Gastrocnemius medialis (tissue), 4 donors: ENCODE results near the gene CALM1. TPM values are rescaled to one million over a fixed set of nuclear protein-coding genes. Genes with fewer than 3 reads are reported as not detected.

Experiments
- ATAC-seq, 2 donors: fragments of 150-250 bp; one replicate each; pipeline ENCODE4 v1.9.1; 2016
- DNase-seq, 2 donors: peaks; one replicate each; pipeline ENCODE4 v3.0.0-alpha.2; 2019
- H3K27ac ChIP-seq, 4 donors: fragments of 200-600 bp; sonication (generic); 1 replicate in 1 of 4; 2 replicates in 3 of 4; pipeline ENCODE4 v1.5.1; 2016 to 2018; ENCODE audit warnings: mild to moderate bottlenecking in 2 of 4, moderate library complexity in 1 of 4
- H3K27me3 ChIP-seq, 3 donors: fragments of 200-600 bp; sonication (generic) in 2 of 3; 1 replicate in 1 of 3; 2 replicates in 2 of 3; pipeline versions ENCODE4 v1.5.1 to v1.6.0; 2016 to 2019; ENCODE audit warnings: mild to moderate bottlenecking in 1 of 3, moderate library complexity in 1 of 3
- H3K36me3 ChIP-seq, 2 donors: fragments of 200-600 bp; sonication (generic) in 1 of 2; one replicate each; pipeline ENCODE4 v1.5.1; 2017 to 2018
- H3K4me1 ChIP-seq, 2 donors: fragments of 200-600 bp; sonication (generic) in 1 of 2; one replicate each; pipeline ENCODE4 v1.5.1; 2016 to 2017; ENCODE audit warnings: mild to moderate bottlenecking in 2 of 2
- H3K4me3 ChIP-seq, 4 donors: fragments of 200-600 bp; sonication (generic) in 3 of 4; 1 replicate in 1 of 4; 2 replicates in 3 of 4; pipeline ENCODE4 v1.5.1; 2016 to 2019; ENCODE audit warnings: mild to moderate bottlenecking in 2 of 4
- H3K9me3 ChIP-seq, 3 donors: fragments of 200-600 bp; sonication (generic) in 2 of 3; 1 replicate in 1 of 3; 2 replicates in 2 of 3; pipeline ENCODE4 v1.5.1; 2016 to 2019
- POLR2A ChIP-seq, 2 donors: fragments of 450-650 bp; IDR thresholded peaks; one replicate each; pipeline ENCODE4 v1.6.1; 2017; ENCODE audit warnings: antibody characterized with exemption in 2 of 2, mild to moderate bottlenecking in 2 of 2, moderate library complexity in 2 of 2
- in situ Hi-C, 4 donors: fragments of 200-750 bp; cut with MboI; loops; one replicate each; pipeline versions ENCODE4 v1.15.0 to v1.8.0; 2017; ENCODE audit warnings: low sequenced_read_pairs in 4 of 4
- intact Hi-C: fragments of 100-400 bp; cut with DNase I; formaldehyde crosslinking; loops from one replicate; pipeline ENCODE4 v1.15.1; 2023; ENCODE audit warnings: low total_unique reads
- total RNA-seq, 4 donors: library from RNA; depleted of rRNA; stranded (reverse); fragments of >200 nt; gene quantifications; one replicate each; pipeline versions ENCODE4 v1.1.0 to v1.2.3, GENCODE V29; 2016
- TF ChIP-seq, protein P1 (sequence below), 5 experiments: fragments of 450-650 bp in 3 of 5; fragments of 200-600 bp in 2 of 5; sonication (generic) in 2 of 5; IDR thresholded peaks in 4 of 5; conservative IDR thresholded peaks in 1 of 5; 1 replicate in 4 of 5; 2 replicates in 1 of 5; pipeline ENCODE4 v1.5.1; 2016 to 2019; ENCODE audit warnings: antibody characterized with exemption in 5 of 5, mild to moderate bottlenecking in 3 of 5, moderate library complexity in 3 of 5

CALM1 gene
- total RNA-seq, 4 donors from 2014 or later: 466 to 1,278 (median 1,009) TPM

DNA sequence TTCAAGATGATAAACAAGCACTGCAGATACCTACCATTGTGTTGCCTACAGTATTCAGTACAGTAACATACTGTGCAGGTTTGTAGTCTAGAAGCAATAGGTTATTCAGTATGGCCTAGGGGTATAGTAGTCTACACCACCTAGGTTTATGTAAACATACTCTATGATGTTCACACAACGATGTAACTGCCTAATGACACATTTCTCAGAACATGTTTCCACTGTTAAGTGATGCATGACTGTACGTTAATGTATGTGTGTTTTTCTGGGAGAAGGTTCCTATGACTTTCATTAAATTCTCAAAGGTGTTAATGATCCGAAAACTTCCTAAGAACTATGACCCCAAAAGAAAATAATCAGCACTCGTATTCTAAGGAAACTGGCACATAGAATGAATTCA lies 20.9 kb upstream of the CALM1 start:
- Histone ChIP-seq H3K9me3 (no peaks in the 10 kb centered on the region), H3K27me3 (no peaks in the 10 kb centered on the region), H3K4me1 (peaks cover 2 to 6% of the 10 kb centered on the region in 2 donors), H3K4me3 (no peak overlapping the region), H3K36me3 (no peaks in the 10 kb centered on the region), H3K27ac (no peak overlapping the region)
- in situ Hi-C loops (loop anchor here in 3 of 4 donors (25.0 kb wide), 3 partner anchors 686 to 1814 kb away; partner anchors contain the start of genes PTPN21 (in 1 of the 3), RPS6KA5 (in 1 of the 3) and ZC3H14 (in 1 of the 3)), intact Hi-C loops (no loop called here)
- TF ChIP-seq POLR2A (IDR thresholded peaks at IDR 0.05): no peak
- TF ChIP-seq, protein P1, sequence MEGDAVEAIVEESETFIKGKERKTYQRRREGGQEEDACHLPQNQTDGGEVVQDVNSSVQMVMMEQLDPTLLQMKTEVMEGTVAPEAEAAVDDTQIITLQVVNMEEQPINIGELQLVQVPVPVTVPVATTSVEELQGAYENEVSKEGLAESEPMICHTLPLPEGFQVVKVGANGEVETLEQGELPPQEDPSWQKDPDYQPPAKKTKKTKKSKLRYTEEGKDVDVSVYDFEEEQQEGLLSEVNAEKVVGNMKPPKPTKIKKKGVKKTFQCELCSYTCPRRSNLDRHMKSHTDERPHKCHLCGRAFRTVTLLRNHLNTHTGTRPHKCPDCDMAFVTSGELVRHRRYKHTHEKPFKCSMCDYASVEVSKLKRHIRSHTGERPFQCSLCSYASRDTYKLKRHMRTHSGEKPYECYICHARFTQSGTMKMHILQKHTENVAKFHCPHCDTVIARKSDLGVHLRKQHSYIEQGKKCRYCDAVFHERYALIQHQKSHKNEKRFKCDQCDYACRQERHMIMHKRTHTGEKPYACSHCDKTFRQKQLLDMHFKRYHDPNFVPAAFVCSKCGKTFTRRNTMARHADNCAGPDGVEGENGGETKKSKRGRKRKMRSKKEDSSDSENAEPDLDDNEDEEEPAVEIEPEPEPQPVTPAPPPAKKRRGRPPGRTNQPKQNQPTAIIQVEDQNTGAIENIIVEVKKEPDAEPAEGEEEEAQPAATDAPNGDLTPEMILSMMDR (IDR thresholded peaks at IDR 0.05 in 4 of 5, conservative IDR thresholded peaks at IDR 0.05 in 1 of 5): no peak
- no peak for DNase-seq
- ATAC-seq: no peak

DNA sequence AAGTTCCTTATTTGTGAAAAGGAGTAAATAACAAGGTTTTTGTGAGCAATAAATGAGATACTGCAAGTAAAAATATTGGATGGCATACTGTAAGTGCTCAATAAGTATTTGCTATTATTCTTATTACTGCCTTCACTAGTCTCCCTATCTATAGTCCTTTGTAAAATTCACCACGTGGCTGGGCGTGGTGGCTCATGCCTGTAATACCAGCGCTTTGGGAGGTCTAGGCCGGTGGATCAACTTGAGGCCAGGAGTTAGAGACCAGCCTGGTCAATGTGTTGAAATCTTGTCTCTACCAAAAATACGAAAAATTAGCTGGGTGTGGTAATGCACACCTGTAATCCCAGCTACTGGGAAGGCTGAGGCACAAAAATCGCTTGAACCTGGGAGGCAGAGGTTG lies 18.6 kb upstream of the CALM1 start:
- DNase-seq (no peak), ATAC-seq (no peak)
- H3K4me3 ChIP-seq: no peak overlapping the region
- H3K4me1 ChIP-seq: peaks cover 13 to 20% of the 10 kb centered on the region in 2 donors
- intact Hi-C loops: no loop called here
- TF ChIP-seq, protein P1 (IDR thresholded peaks at IDR 0.05 in 4 of 5, conservative IDR thresholded peaks at IDR 0.05 in 1 of 5): no peak
- no peak for TF ChIP-seq POLR2A (IDR thresholded peaks at IDR 0.05)
- H3K36me3 ChIP-seq: no peaks in the 10 kb centered on the region
- H3K27me3 ChIP-seq: no peaks in the 10 kb centered on the region
- H3K27ac ChIP-seq: no peak overlapping the region
- H3K9me3 ChIP-seq: no peaks in the 10 kb centered on the region
- in situ Hi-C loops: loop anchor here in 3 of 4 donors (25.0 kb wide), 3 partner anchors 684 to 1816 kb away; partner anchors contain the start of genes PTPN21 (in 1 of the 3), RPS6KA5 (in 1 of the 3) and ZC3H14 (in 1 of the 3)

DNA sequence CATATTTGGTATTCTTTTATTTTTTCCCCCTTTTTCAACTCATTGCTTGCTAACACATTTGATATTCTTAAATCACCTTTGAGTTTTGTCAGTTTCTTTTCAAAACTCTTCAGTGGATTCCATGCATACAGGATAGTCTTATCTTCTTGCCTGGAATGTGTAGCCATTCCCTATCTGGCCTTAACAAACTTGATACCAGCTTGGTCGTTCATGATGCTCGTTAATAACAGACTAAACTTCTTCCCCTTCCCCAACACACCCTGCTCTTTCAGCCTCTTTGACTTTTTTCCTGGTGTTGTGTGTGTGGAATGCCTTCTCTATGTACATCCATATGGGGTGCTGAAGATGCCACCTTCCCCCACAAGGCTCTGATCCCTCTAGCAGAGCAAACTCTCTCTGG lies 17.7 kb upstream of the CALM1 start:
- in situ Hi-C loops: loop anchor here in 3 of 4 donors (25.0 kb wide), 3 partner anchors 683 to 1817 kb away; partner anchors contain the start of genes PTPN21 (in 1 of the 3), RPS6KA5 (in 1 of the 3) and ZC3H14 (in 1 of the 3)
- Histone ChIP-seq H3K27ac (no peak overlapping the region), H3K36me3 (no peaks in the 10 kb centered on the region), H3K4me1 (peaks cover 16 to 20% of the 10 kb centered on the region in 2 donors), H3K9me3 (no peaks in the 10 kb centered on the region), H3K27me3 (no peaks in the 10 kb centered on the region), H3K4me3 (no peak overlapping the region)
- no peak for TF ChIP-seq POLR2A (IDR thresholded peaks at IDR 0.05)
- TF ChIP-seq, protein P1 (IDR thresholded peaks at IDR 0.05 in 4 of 5, conservative IDR thresholded peaks at IDR 0.05 in 1 of 5): no peak
- no peak for DNase-seq
- ATAC-seq: no peak
- intact Hi-C loops: no loop called here

DNA sequence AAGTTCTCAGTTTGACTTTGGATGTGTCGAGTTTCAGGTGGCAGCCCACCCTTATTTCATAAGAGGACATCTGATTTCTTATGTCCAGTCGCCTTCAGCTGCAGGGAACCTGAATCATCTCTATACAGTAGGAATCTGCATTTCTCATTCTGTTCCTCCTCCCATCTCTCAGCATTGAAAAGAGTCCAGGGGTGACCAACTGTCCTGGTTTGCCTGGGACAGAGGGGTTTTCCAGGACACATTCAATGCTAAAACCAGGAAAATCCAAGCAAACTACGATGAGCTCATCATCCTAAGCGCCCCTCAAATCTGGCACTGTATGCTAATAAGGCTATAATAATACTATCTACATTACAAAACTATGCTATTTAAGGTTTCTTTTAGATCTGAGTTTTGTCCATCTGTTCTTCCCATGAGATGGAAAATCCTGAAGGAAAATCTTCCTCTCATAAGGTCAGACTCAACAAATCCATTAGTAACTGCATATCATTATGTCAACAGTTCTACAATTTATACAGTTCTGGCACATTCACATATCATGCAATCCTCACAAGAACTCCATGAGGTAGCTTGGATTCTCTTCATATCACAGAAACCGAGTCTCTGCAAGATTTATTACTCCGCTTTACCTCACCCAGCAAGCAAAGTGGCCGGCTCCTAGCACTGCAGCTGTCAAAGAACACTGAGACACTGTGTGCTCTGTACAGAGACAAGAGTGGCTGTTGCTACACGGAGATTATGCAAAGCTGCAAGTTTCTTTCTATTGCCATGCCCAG lies 15.6 kb upstream of the CALM1 start:
- DNase-seq (peak; percentile 78 to 88), ATAC-seq (peak; percentile 65 to 72)
- Histone ChIP-seq H3K27me3 (no peaks in the 10 kb centered on the region), H3K4me3 (peak overlapping the region; percentile 69 to 80 (median 78)), H3K4me1 (peaks cover 26 to 30% of the 10 kb centered on the region in 2 donors), H3K27ac (peak overlapping the region; percentile 97 to 99 (median 98)), H3K9me3 (no peaks in the 10 kb centered on the region), H3K36me3 (no peaks in the 10 kb centered on the region)
- TF ChIP-seq, protein P1 (IDR thresholded peaks at IDR 0.05 in 4 of 5, conservative IDR thresholded peaks at IDR 0.05 in 1 of 5): peak in 1 of 5 experiments; percentile 8
- peak; percentile 42 to 58 for TF ChIP-seq POLR2A (IDR thresholded peaks at IDR 0.05)
- in situ Hi-C loops (loop anchor here in 3 of 4 donors (10.0 to 25.0 kb wide), 4 partner anchors 374 to 1819 kb away; partner anchors contain the start of genes PTPN21 (in 1 of the 3), RPS6KA5 (in 1 of the 3) and ZC3H14 (in 1 of the 3)), intact Hi-C loops (loop anchor here (5.0 to 10.0 kb wide), 7 partner anchors 79 to 774 kb away; partner anchors contain the start of genes RPS6KA5, TDP1 and TTC7B)
